AG04449 (cell line): ENCODE data around the gene MMP17.
"Not testable (repeated sequence)": the region's sequence is repeated elsewhere in the genome, so short reads cannot be mapped to it uniquely, and the experiment has no call there.

ENCODE experiments used
- CTCF ChIA-PET: fragments of 350-600 bp; formaldehyde crosslinking; extraction: SDS; loops from one replicate; lab custom pipeline; 2021; ENCODE audit warnings: antibody characterized with exemption; lab: Yijun Ruan, JAX
- POLR2A ChIA-PET: fragments of 400-600, 350-600 bp; formaldehyde crosslinking; extraction: SDS; loops from one replicate; lab custom pipeline; 2020; ENCODE audit warnings: antibody characterized with exemption, inconsistent platforms; lab: Yijun Ruan, JAX
- DNase-seq: peaks from one replicate; pipeline ENCODE4 v3.0.0-alpha.2; 2010; ENCODE audit warnings: low read depth, low spot score
- H3K4me3 ChIP-seq: 2 replicates; pipeline ENCODE4 v1.5.1; 2011; ENCODE audit warnings: low read depth, mild to moderate bottlenecking, control low read depth, low read length
- TF ChIP-seq, protein P1 (sequence below): IDR thresholded peaks from one replicate; pipeline ENCODE4 v1.5.1; 2011; ENCODE audit warnings: mild to moderate bottlenecking, moderate library complexity, low read length, control low read depth, inconsistent platforms; ENCODE audit not compliant: insufficient read depth; ENCODE audit errors: missing control alignments

Gene MMP17

DNA sequence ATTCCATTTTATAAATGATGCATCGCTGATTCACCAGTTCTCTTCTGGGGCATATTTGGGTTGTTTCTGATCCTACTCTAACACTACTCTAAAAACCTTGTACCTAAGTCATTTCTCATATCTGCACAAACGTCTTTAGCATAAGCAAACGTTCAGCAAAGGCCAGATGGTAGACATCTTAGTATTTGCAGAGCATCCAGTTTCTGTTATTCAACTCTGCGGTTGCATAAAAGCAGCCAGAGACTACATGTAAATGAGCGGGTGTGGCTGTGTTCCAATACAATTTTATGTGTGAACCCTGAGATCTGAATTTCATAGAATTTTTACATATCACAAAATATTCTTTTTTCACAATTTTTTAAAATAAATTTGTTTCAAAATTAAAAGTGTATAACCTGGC lies 22.8 kb upstream of the MMP17 start:
- TF ChIP-seq, protein P1, sequence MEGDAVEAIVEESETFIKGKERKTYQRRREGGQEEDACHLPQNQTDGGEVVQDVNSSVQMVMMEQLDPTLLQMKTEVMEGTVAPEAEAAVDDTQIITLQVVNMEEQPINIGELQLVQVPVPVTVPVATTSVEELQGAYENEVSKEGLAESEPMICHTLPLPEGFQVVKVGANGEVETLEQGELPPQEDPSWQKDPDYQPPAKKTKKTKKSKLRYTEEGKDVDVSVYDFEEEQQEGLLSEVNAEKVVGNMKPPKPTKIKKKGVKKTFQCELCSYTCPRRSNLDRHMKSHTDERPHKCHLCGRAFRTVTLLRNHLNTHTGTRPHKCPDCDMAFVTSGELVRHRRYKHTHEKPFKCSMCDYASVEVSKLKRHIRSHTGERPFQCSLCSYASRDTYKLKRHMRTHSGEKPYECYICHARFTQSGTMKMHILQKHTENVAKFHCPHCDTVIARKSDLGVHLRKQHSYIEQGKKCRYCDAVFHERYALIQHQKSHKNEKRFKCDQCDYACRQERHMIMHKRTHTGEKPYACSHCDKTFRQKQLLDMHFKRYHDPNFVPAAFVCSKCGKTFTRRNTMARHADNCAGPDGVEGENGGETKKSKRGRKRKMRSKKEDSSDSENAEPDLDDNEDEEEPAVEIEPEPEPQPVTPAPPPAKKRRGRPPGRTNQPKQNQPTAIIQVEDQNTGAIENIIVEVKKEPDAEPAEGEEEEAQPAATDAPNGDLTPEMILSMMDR = no peak
- DNase-seq = no peak
- CTCF ChIA-PET = no interaction called here
- POLR2A ChIA-PET = no interaction called here
- H3K4me3 ChIP-seq = no peak overlapping the region

DNA sequence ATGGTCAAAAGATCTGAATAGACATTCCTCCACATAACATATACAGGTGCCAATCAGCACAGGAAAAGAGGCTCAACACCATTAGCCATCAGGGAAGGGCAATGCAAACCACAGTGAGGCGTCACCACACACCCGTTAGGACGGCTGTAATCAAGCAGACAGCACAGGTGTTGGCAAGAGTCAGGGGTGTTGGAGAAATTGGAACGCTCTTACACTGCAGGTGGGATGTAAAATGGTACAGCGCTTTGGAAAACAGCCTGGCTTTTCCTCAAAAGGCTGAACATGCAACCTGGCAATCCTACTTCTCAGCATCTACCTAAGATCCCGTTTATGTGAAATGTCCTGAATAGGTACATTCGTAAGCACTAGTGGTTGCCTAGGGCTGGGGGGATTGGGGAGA lies 21.5 kb upstream of the MMP17 start:
- TF ChIP-seq, protein P1 = no peak
- ChIA-PET POLR2A (no interaction called here), CTCF (no interaction called here)
- no peak overlapping the region for H3K4me3 ChIP-seq
- no peak for DNase-seq

DNA sequence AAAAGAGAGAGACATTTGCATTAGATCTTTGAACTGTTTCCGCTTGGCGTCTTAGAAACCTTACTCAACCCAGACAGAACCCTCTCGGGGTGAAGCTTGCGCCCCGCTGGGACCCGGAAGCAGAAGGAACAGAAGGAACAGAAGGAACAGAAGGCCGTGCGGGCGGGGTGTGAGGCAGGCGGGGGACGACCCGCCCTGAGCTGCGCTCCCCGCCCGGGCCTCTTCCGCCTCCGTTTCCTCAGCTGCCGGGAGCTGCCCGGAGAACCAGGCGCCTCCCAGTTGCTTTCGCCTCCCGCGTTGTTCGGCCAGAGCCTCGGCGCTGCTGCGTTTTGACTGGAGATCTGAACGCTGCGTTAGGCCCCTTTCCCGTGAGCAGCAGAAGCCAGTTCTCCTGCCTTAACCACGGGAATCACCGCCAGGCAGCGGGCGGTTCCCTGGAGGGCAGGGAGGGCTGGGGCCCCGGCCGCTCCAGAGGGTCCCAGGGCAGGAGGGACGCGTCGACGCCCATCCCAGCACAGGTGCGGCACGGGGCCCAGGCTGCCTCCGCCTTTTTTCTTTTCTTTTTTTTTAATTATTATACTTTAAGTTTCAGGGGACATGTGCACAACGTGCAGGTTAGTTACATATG lies 19.3 kb upstream of the MMP17 start:
- no peak for DNase-seq
- POLR2A ChIA-PET = no interaction called here
- CTCF ChIA-PET = no interaction called here
- TF ChIP-seq, protein P1 = no peak
- 0 out of 2 replicates have a peak overlapping the region, but pooled peaks have one; percentile 6 for H3K4me3 ChIP-seq

DNA sequence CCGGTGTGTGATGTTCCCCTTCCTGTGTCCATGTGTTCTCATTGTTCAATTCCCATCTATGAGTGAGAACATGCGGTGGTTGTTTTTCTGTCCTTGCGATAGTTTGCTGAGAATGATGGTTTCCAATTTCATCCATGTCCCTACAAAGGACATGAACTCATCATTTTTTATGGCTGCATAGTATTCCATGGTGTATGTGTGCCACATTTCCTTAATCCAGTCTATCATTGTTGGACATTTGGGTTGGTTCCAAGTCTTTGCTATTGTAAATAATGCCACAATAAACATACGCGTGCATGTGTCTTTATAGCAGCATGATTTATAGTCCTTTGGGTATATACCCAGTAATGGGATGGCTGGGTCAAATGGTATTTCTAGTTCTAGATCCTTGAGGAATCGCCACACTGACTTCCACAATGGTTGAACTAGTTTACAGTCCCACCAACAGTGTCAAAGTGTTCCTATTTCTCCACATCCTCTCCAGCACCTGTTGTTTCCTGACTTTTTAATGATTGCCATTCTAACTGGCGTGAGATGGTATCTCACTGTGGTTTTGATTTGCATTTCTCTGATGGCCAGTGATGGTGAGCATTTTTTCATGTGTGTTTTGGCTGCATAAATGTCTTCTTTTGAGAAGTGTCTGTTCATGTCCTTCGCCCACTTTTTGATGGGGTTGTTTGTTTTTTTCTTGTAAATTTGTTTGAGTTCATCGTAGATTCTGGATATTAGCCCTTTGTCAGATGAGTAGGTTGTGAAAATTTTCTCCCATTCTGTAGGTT lies 18.5 kb upstream of the MMP17 start:
- POLR2A ChIA-PET, DNase-seq, CTCF ChIA-PET, H3K4me3 ChIP-seq: not testable (repeated sequence)

DNA sequence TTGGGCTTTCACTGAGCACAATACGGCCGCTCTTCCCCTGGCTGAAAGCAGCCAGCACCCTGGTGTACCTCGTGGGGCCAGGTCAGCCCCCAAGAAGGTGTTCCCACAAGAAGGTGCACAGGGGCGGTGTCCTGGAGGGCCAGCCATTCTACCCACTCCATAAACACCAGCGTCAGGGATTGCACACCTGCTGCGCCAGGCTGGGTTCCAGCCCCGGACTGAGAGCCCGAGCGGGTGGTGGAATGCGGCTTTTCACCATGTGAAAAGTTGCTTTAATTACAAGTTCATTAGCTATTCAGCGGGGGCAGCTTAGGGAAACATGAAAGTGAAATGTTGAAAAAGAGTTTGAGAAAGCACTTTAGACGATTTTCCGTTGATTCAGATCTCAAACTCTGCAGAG lies 17.5 kb upstream of the MMP17 start:
- POLR2A ChIA-PET = no interaction called here
- DNase-seq = no peak

DNA sequence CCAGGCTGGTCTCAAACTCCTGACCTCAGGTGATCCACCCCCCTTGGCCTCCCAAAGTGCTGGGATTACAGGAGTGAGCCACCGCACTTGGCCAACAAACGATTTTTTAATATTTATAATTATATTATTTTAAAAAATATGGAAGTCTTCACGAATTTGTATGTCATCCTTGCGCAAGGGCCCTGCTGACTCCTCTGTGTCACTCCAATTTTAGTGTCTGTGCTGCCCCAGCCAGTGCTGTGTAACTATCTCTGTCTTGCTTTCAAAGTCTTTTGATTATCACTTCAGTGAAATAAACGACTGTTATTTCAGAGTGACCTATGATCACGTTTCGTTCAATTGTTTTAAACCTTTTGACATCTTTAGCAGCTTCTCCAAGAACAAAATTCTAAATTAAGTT lies 13.1 kb upstream of the MMP17 start:
- DNase-seq = no peak
- ChIA-PET CTCF (interaction anchor here (2.0 kb wide), 1 partner anchor 15 kb away, joined by 5 read pairs; no protein-coding TSS in a partner anchor), POLR2A (no interaction called here)
- TF ChIP-seq, protein P1 = no peak
- H3K4me3 ChIP-seq = no peak overlapping the region

More for the DNA sequence above, 17.5 kb upstream of the MMP17 start:
- TF ChIP-seq, protein P1 = no peak
- CTCF ChIA-PET = interaction anchor here (1.4 kb wide), 1 partner anchor 20 kb away, joined by 4 read pairs; no protein-coding TSS in a partner anchor
- no peak overlapping the region for H3K4me3 ChIP-seq

DNA sequence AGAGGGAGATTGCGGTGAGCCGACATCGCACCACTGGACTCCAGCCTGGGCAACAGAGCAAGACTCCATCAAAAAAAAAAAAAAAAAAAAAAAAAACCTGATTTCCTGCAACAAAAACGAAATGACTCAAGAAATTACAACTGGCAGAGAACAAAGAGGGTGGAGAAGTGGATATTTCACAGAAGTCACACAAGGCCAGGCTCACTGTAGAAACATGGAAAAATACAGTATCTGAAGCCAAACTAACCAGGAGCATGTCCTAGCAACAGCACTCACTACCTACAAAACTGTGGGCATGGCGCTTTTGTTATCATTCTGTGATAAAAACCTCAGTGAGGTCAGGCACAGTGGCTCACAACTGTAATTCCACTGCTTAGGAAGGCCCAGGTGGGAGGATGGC lies 11.7 kb upstream of the MMP17 start:
- ChIA-PET POLR2A (no interaction called here), CTCF (interaction anchor here (2.0 kb wide), 1 partner anchor 14 kb away, joined by 5 read pairs; no protein-coding TSS in a partner anchor)

More for the DNA sequence above, 11.7 kb upstream of the MMP17 start:
- no peak overlapping the region for H3K4me3 ChIP-seq
- DNase-seq = no peak
- TF ChIP-seq, protein P1 = no peak
